Stimulated activated CD8-positive, alpha-beta memory T cell treated with anti-CD3 and anti-CD28 coated beads, Interleukin-12 subunit alpha, Interleukin-12 subunit beta, amount 100 ng/mL, for 1 hour (primary cell): ENCODE measurements around the gene COL4A2.

Source experiments
- DNase-seq: peaks from one replicate; pipeline ENCODE4 v3.0.0-alpha.2; 2020; ENCODE audit warnings: low read depth

The COL4A2 gene

DNA sequence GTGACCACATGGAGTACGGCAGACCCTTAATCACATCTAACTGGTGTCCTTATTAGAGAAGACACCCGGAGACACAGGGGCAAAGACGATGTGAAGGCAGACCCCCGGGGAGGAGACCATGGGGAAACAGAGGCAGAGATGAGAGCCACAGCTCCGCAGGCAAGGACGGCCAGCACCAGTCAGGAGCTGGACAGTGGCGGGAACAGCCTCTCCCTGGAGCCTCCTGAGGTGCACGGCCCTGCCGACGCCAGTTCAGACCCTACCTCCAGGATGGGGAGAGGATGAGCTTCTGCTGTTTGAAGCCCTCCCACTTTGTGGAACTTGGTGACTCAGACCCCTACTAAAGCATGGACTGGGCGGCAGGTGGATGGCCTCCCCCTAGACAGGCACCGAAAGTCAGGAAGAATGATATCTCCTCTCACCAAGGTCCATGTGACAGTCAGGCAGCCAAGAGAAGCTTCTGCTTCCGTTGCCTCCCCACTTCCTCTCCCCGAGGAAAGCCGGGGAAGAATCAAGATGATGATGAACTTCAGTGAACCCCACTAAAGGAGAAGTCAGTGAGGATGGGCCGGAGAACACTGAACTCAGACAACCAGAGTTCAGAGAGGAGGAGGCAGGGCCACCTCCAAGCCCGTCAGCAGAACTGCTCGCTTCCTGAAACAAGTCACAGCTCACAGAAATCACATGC is 229.1 kb downstream of the COL4A2 start:
- no peak for DNase-seq

DNA sequence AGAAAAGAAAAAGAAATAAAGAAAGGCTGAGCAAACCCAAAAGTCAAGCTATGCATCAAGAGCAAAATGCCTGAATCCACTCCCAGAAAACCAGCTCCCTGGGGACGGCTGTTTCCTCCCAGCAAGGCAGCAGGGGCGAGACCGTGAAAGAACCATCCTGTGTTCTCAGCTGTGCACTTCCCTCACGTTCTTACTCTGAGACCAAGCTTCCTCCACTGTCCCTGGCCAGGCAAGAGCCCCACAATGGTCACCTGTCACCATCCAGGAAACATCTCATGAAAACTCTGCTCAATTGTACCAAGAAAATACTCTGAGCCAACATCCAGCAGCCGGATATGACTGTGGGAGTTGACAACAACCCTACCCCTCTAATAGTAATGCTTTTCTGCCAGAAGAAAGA is 231.5 kb downstream of the COL4A2 start:
- DNase-seq, result no peak

DNA sequence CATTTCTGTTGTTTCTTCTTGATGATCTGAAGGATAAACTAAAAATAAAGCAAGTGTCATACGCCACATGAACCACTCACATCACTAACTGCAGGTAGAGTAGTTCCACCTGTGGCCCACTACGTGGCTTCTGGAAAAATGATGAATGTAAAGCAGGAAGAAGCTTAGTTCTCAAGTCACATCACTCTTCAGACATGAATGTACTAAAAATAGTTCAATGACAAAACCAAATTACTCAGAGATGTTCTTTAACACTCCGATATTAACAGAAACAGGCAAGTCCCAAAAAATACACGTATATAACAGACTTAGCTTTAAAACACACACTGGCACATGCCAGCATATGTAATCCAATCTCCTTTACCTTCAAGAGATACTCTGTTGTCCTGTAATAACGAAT is 232.8 kb downstream of the COL4A2 start:
- no peak for DNase-seq

DNA sequence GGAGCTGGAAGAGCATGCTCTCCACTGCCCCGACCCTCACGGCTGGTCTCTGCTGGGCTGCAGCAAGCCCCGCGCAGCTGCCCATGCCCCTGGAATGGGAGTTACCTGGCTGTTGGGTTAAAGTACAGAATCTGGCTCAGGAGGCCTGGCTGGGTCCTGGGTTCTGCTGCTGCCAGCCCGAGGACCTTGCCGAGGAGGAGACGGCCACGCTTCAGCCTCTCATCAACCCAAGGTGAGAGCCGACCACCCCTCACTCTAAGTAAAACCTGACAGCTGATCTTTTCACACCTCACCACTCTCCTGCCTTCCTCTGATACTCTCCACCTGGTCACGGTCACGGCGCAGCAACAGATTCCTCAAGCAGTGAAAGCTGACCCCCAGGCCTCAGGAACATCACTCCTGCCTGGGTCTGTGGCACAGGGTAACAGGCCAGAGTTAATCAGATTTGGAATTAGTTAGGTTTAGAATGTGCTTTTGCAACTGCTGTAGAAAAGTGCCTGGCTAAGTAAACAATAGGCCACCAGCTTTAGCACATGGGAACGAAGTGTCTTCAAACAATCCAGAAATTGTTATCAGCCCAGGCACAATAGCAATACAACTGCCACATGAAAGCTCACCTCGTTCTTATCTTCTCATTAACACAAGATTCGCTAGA is 233.9 kb downstream of the COL4A2 start:
- no peak for DNase-seq

DNA sequence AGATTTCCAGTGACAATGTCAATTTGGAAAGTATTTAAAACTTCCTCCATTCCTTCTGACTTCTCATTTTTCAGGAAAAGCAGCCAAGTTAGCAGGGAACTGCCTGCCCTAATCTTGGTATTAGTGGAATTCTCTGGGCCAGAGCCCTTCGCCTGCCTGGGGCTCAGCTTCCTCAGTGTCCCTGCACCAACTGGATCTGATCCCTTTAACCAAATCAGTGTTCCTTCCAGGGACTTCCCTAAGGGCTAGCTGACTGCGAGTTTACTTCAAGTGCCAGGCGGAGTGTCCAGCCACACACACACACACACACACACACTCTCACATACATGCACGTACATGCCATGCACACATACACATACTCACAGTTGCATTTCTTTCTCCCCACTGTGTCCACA is 234.4 kb downstream of the COL4A2 start:
- DNase-seq, result no peak

DNA sequence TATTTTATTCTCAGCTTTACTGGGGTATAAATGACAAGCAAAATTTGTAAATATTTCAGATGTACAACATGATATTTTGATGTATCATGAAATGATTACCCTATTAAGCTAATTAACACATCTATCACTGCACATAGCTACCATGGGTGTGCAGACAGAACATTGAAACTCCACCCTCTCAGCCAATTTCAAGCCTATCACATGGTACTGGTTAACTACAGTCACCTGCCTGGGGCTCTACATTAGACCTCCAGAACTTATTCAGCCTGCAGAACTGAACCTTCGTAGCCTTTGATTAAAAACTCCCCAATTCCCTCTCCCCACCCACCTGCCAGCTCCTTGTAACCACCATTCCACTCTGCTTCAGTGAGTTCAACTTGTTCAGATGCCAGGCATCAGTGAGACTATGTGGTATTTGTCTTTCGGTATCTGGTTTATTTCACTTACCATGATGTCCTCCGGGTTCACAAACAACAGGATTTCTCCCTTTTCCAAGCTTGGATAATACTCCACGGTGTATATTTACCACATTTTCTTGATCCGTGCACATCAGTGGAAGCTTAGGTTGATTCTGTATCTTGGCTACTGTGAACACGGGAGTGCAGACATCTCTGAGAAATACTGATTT is 235.2 kb downstream of the COL4A2 start:
- DNase-seq, result no peak

DNA sequence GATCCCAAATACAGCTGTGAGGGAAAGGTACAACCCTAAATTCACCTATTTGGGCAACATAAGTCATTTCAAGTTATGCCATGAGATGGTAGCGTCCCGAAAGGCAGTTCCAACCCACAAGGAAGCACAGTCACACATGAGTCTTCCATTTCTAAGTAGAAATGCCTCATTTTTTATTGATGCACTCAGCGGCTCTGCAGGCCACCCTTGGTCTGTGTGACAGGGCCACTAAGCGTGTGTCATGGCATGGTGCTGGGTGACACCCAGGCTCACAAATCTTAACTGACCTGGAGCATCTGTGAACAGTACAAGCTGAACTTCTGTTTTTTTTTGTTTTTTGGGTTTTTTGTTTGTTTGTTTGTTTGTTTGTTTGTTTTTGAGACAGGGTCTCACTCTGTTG is 239.3 kb downstream of the COL4A2 start:
- no peak for DNase-seq

DNA sequence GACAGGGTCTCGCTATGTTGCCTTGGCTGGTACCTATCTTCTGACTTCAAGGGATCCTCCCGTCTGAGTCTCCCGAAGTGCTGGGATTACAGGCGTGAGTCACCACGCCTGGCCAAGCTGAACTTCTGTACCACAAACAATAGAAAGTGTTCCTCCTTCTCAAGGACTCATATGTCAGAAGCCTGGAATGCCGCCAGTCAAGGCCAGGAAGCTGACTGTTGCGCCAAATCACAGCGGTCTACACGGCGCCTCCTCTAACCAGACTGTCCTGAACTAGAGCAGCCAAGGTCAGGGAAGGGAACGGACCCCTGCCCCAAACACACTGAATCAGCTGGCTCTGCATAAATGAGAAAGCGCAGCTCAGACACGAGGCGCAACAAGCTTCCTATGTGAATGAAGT is 239.8 kb downstream of the COL4A2 start:
- DNase-seq, result no peak

DNA sequence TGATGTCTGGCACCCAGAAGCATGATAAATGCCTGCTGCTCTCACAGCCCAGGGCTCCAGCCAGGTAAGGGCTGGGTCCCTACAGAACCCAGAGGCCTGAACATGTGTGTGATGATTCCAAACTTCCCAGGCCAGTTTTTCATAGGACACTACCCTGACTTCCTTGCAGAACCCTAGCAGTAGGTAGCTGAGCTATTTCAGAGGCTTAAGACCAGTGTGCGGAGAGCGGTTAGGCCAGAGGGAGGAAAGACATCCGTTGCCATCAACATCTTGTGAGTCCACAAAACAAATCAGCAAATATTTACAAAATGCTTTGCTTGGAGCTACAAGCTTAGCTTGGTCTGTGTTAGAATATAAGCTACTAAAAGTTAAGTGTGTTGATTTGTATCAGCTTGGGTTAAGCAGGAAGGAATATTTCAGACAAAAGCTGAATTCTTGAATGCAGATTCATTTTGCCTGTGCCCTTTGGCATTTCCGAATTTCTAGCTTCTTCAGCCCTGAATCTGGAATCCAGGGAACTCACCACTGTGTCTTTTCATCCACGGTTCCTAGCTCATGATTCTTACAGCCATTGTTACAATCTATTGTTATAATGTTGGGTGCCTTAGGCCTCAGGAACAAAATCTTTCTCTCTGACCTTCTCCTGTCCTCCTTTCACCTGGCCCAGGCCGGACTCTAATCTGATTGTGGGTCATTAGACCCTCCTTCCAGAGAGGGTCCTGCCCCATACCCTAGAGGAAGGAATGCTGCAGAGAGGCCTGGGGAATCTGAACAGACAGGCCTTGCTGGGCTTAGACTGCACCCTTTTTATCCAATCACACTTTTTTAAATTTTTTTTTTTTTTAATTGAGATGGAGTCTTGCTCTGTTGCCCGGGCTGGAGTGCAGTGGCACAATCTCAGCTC is 242.1 kb downstream of the COL4A2 start:
- no peak for DNase-seq

DNA sequence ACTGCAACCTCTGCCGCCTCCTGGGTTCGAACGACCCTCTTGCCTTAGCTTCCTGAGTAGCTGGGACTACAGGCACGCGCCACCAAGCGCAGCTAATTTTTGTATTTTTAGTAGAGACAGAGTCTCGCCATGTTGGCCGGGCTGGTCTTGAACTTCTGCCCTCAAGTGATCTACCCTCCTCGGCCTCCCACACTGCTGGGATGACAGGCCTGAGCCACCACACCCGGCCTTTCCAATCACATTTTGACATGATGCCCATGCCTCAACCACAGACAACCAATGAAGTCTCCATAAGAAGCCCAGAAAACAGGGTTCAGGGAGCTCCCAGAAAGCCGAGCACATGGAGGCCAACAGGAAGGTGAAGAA is 242.7 kb downstream of the COL4A2 start:
- no peak for DNase-seq

DNA sequence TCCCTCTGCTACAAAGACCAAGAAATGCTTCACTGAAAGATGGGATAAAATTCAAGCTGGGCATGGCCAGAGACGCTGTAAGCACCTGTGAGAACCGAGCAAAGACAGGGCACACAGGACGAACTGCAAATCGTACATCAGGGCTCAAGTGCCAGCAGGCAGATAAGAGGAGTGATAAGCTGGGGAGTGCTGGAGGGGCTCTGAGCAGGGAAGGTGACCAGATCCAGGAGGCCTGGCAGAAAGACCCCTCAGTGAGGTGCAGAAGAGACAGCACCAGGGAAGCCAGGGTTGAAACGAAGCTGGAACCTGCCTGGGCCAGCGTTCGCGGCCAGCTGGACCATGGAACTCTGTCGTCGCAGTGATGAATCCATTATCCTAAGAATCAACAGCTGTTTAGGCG is 244.2 kb downstream of the COL4A2 start:
- DNase-seq, result no peak

DNA sequence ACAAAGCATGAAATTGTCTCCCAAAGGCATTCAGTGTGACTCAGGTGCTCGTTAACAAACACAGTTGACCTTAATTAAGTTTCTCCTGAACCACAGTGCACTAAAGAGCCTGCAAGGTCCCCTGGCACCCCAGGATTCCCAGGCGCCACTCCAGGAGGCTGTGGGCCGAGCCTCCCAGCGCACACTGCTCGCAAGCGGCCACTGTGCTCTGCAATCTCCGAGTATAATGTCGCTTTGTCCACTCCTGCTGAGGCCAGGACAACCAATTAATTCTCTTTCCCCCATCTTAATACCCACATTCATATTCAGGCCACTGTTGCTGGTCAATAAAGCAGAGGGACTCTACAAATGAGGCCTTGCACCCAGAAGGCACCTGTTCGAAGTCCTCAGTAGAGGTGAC is 245.7 kb downstream of the COL4A2 start:
- no peak for DNase-seq

DNA sequence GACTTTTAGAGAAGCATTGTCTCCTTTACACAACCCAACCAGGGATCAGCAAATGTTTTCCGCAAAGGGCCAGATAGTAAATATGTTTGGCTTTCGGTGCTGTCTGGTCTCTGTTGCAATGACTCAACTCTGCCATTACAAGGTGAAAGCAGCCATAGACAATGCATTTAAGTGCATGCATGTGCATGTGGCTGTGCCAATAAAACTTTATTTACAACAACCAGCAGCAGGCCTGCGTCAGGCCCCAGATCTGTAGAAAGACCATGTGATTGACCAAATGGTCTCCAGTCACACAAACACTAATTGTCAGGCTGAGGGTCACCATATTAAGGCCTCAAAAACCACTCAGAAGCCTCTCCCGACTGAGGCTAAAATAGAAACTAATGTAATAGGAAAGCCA is 246.3 kb downstream of the COL4A2 start:
- no peak for DNase-seq

DNA sequence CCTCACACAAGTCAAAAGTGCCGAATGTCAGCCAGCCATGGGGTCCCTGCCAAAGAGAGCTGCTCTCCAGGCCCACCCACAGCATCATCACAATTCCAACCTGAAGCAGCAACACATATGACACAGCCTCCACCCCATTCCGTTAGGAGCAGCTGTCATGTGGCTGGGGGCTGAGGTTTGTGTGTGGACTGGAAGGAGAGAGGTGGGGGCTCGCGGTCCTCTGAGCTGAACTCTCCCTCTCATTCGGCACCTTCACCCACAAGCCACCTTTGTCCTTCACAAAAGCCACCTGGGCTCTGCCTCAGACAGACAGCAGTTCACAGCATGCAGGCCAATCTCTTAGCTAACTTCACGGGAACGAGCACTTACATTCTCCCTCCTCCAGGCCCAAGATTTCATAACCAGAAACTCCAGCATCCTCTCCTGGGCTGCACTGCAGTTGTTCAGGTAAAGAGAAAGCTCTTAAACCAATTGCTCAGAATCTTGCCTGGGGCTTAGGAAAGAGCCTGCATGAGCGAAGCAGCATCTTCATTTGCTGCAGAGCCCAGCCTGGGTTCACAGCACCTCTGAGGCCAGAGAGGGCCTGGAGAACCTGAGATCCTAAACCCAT is 247.2 kb downstream of the COL4A2 start:
- no peak for DNase-seq

DNA sequence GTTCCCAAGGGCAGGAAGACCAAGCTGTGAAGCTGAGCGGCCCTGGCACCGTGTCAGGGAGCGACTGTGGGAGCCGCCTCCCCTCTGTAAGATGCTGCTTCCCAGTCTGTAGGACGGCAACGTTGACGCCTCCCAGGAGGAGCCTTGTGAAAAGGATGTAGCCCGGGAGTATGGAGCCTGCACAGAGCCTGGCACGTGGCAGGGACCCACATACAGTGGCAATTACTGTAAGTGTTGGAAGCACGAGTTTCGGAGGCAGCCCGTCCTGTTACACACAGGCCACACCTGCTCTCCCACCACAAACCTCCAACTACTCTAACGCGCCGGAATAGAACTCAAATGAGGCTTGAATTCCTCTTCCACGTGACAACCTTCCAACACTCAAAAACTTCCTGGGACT is 247.9 kb downstream of the COL4A2 start:
- DNase-seq, result no peak

DNA sequence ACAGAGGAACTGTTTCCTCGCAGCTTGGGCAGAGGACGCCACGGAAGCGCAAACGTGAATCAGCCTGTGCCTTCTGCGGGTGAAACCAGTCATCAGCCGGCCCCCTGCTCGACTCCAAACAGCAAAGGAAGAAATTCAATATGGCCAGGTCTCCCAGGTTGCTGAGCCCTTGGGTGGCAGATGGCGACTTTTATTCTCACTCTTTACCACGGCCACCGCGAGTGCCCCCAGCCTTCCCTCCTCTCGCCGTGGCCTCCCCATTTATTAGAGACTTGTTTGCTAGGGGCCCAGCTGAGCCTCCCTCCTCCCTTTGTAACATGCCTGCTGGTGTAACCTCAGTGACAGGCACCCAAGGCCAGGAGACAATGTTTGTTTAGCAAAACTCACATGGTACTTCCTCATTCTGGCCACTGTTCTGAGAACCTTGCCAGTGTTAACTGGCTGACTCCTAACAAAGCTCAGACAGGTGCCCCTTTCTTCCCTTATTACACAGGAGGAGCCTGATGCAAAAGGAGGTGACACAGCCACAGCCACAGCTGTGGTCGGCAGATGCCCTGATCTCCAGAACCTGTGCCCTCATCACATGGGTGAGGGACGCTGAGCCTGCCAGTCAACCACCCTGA is 248.6 kb downstream of the COL4A2 start:
- DNase-seq, result no peak

DNA sequence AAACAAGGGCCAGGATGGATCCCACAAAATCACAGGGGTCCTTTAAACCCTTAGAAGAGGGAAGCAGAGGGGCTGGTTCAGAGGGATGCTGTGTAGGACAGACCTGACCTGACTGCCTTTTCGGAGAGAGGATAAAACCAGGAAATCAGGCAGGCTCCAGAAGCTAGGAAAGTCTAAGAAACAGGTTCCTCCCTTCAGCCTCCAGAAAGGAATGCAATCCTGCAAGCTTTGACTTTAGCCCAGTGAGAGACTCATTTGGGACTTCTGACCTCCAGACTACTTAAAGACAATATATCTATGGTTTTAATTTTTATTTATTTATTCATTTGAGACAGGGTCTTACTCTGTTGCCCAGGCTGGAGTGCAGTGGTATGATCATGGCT is 249.1 kb downstream of the COL4A2 start:
- no peak for DNase-seq

DNA sequence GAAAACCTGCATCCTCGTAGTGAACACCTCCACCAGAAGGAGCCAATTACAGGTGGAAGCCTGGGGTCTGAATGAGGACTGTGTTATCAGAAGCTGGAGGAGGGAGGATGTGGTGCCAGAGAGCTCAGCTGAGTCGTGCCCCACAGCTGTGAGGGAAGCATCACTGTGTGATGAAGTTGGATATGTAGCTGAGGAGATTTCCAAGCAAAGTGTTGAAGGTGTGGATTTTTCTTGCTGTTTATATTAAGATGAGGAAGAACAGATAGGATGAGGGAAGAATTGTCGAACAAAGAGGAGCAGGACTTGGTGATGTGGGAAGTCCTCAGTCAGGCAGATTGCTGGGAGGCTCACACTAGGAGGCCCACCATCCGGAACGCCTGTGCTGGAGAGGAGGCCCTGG is 250.0 kb downstream of the COL4A2 start:
- DNase-seq, result no peak

DNA sequence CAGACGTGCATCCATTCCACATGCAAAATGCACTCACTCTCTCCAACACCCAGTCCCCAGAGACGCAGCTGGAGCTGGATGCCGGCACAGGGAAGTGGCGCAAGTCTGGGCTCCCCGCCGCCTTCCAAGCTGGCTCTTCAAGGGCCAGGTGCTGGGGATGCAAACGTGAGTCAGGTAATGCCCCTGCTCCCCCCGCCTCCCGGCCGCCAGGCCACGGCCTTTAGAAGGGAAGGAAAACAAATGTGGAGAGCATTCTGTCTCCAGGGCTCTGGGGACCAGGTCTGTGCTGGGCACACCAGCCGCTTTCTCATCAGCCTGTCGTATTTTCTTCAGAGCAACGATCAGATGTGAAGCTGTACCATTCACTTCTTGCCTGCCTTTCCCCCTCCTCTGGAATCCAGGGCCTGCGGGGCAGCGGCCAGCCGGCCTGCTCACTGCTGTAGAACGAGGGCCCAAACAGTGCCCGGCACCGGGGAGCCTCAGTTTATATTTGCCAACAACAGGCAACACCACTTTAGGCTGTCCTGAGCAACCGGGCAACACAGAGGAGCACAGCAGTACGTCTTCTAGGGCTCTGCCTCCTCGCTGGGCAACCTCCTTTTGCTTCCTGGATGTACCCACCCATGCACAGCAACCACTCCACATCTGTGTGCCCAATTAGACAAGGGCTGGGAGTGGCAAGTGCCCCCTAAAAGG is 250.7 kb downstream of the COL4A2 start:
- no peak for DNase-seq

DNA sequence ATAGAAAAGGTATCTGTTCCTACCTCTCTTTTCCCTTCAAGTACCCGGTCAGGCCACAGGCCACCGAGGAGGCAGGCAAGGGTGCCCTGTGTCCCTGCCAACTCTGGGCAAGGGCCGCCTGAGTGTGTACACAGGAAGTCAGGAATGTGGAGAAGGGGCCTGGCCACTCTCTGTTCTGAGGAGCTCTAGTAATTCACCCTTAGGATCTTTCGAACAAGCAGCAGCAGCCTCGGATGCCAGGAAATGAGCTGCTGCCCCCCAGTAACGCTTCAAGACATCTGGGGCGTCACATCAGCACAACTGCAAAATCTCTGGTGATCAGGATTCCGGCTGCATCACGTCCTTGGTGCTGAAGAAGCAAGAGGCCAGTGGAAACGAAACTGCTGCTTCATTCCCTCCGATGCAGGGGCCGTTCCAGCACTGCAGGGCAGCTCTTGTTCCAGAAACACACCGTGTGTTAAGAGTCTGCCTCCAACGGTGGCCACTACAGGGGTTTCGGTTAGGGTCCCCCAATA is 252.4 kb downstream of the COL4A2 start:
- DNase-seq, result no peak

DNA sequence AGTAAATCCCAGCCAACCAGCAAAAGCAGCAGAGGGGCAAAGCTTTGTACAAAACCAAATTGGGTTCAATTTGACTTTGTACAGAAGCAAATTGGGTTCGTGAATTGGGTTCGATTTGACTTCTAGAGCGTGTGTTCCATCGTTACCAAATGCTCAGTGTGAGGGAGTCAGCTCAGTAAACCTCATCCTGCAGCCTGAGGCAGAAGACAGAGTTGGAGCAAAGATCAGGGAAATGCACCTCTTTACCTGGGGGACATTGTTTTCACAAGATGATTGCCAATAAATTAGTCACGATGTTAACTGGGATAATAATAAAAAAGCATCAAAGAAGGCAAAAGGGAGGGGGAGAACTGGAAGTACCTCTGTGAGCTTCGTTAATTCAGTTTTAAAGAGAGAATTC is 252.9 kb downstream of the COL4A2 start:
- no peak for DNase-seq
